Fibroblast of the aortic adventitia (primary cell): ENCODE data around the gene ABI3BP. TPM values are rescaled to one million over a fixed set of nuclear protein-coding genes. Genes with fewer than 3 reads are reported as not detected.

Source experiments
- DNase-seq: peaks from one replicate; pipeline ENCODE4 v3.0.0-alpha.2; 2010; ENCODE audit warnings: low read depth
- H3K4me3 ChIP-seq: 2 replicates; pipeline ENCODE4 v1.5.1; 2011; ENCODE audit warnings: low read depth, mild to moderate bottlenecking, control low read depth, low read length, moderate library complexity
- total RNA-seq: library from RNA; depleted of rRNA; stranded (reverse); fragments of >200 nt; gene quantifications from 2 replicates; pipeline ENCODE4 v1.2.3, GENCODE V29; 2012; ENCODE audit warnings: low replicate concordance
- TF ChIP-seq, protein P1 (sequence below): IDR thresholded peaks from 2 replicates; pipeline ENCODE4 v1.5.1; 2011; ENCODE audit warnings: mild to moderate bottlenecking, low read length, control low read depth, inconsistent platforms; ENCODE audit not compliant: insufficient read depth

Gene ABI3BP
- total RNA-seq, 1 donor, result 108 TPM

DNA sequence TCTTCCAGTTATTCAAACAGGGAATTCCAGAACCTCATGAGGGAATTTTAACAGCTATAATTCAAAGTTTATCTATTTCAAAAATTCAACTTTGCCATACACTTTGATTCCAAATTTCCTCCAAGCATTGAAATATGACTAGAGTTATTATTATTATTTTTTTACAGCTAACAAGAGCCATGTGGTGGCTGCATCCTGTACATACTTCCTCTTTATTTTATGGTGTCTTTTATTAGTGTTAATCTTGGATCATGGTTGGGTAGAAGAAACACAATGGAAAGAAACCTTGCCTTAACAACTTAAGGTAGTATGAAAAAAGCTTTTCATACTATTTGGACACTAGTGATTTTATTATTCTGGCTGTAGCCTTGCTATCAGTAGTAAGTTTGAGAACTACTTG lies 231.3 kb downstream of the ABI3BP start:
- H3K4me3 ChIP-seq, result no peak overlapping the region
- TF ChIP-seq, protein P1, sequence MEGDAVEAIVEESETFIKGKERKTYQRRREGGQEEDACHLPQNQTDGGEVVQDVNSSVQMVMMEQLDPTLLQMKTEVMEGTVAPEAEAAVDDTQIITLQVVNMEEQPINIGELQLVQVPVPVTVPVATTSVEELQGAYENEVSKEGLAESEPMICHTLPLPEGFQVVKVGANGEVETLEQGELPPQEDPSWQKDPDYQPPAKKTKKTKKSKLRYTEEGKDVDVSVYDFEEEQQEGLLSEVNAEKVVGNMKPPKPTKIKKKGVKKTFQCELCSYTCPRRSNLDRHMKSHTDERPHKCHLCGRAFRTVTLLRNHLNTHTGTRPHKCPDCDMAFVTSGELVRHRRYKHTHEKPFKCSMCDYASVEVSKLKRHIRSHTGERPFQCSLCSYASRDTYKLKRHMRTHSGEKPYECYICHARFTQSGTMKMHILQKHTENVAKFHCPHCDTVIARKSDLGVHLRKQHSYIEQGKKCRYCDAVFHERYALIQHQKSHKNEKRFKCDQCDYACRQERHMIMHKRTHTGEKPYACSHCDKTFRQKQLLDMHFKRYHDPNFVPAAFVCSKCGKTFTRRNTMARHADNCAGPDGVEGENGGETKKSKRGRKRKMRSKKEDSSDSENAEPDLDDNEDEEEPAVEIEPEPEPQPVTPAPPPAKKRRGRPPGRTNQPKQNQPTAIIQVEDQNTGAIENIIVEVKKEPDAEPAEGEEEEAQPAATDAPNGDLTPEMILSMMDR, result no peak
- DNase-seq, result no peak

DNA sequence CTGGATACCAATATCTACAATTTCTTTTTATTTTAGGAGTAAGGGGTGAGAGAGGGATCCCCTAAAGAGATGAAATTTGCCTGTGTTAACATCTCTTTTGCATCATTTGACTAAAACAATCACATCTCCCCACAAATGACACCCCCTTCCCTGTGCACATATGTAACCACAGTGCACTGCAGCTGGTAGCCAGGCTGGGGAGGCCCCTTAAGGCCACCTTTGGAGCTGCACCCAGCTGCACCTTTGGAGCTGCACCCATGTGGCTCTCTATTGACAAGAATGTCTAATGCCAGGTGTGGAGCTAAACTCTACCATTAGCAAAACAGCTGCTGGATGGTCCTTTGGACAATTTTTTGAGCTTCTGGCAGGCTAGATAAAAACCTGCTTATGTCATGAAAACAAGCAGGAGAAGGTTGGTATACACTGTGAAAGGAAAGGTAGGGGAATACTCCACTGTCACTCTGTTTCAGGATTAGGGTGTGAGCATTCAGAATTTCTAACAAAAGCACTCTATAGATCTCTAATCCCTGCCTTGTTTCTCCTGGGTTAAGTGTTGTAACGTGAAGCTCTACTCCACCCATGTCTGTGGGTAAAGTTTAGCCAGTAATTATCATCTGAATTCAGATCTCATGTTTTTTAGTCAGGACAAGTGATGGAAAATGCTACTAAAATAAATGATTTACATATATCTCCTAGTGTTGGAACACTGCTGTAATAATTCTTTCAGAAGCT lies 231.8 kb downstream of the ABI3BP start:
- no peak overlapping the region for H3K4me3 ChIP-seq
- TF ChIP-seq, protein P1, result peak; percentile 19
- no peak for DNase-seq

DNA sequence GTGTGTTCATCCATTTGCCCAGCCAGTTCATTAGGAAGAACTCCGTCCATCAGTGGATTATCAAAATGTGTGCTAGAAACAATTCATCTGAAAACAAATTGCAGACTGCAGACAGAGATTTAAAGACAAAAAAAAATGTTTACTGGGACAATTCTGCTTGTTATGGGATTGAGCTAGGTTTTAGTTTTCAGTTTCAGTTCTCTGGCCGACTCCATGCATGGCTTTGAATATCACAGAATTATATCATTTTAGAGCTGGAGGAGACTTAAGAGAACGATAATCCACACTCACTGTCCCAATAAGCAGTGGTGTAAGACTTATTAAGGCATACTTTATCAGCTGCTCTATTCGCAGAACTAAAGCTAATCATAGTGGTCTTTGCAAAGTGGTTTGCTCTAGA lies 232.8 kb downstream of the ABI3BP start:
- DNase-seq, result no peak
- no peak overlapping the region for H3K4me3 ChIP-seq
- TF ChIP-seq, protein P1, result no peak

DNA sequence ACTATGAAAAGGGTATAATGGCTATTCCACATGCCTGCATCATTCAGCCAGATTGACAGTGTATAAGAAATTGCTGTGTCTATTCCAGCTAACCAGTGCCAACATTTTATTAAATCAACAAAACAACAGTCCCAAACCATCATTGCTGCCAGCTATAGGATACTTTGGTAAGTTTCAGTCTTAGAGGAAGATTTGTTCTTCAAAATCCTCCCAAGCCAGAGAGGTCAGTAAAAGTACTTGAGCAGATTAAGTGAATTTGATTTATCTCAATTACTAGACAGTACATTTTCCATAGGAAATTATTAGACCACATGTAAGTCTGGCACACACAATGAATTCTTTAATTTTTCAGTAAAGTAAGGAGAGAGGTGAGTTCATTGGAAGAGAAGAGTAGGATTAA lies 233.3 kb downstream of the ABI3BP start:
- no peak for DNase-seq
- H3K4me3 ChIP-seq, result no peak overlapping the region
- TF ChIP-seq, protein P1, result no peak

DNA sequence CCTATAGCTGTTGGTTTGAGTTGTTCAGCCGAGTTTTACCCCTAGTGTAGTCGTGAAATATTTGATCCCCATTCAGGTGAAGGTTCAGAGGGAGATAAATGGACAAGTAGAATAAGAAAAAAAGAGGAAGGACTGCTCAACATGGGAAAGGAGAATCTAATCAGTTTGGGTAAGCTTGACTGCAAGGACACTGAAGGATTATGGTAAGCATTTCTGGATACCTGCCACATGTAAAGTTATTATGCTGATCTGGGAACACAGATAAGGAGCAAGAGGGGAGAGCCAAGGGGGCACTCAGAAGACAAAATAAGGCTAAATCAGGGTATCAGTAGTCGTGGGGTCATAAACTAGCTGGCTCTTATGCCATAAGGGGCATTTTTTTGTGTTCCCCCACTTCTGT lies 234.1 kb downstream of the ABI3BP start:
- peak; percentile 43 for DNase-seq
- TF ChIP-seq, protein P1, result no peak
- no peak overlapping the region for H3K4me3 ChIP-seq

DNA sequence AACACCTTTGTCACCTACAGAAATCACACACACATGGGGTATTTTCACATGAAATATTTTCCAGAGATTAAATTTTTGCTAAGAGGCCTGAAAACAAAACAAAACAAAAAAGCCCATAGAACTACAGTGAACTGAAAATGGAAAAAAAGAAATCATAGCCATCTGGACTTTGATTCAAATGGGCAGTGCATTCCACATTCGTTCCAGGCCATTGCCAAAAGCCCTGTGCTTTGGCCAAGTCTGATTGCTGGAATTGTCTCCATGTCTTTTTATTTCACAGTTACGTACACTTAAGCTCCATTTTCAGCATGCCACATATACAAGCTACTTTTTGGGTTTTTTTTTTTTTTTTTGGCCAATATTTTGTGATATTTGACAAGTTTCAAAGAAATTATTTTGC lies 236.8 kb downstream of the ABI3BP start:
- H3K4me3 ChIP-seq, result no peak overlapping the region
- TF ChIP-seq, protein P1, result no peak
- DNase-seq, result peak; percentile 71
